Activated T-helper 17 cell treated with anti-CD3 and anti-CD28 coated beads, Interleukin-2, amount 50 U/mL, for 72 hours (primary cell): Measurements from ENCODE around the gene KANK4. TPM values are rescaled to one million over a fixed set of nuclear protein-coding genes. Genes with fewer than 3 reads are reported as not detected.

Experiments
- ATAC-seq: fragments of 150-1000 bp; cut with Tn5 transposase; replicated peaks from 2 replicates; pipeline ENCODE4 v1.10.0; 2021; ENCODE audit warnings: mild to moderate bottlenecking, moderate library complexity
- H3K27ac Mint-ChIP-seq: one replicate; pipeline ENCODE4 v1.8.0; 2022; ENCODE audit warnings: mixed read lengths
- H3K27me3 Mint-ChIP-seq: one replicate; pipeline ENCODE4 v1.8.0; 2022; ENCODE audit warnings: mixed read lengths
- H3K36me3 Mint-ChIP-seq: one replicate; pipeline ENCODE4 v1.8.0; 2022; ENCODE audit warnings: low read depth, mild to moderate bottlenecking, mixed read lengths
- H3K4me1 Mint-ChIP-seq: one replicate; pipeline ENCODE4 v1.8.0; 2022; ENCODE audit warnings: mixed read lengths
- H3K4me3 Mint-ChIP-seq: one replicate; pipeline ENCODE4 v1.8.0; 2022; ENCODE audit warnings: mild to moderate bottlenecking, mixed read lengths
- H3K9me3 Mint-ChIP-seq: one replicate; pipeline ENCODE4 v1.8.0; 2022; ENCODE audit warnings: mixed read lengths
- total RNA-seq, 2 donors: library from RNA; stranded (reverse); gene quantifications; one replicate each; pipeline ENCODE4 v1.2.3, GENCODE V29; 2022

KANK4 gene
- total RNA-seq, 2 donors from 2014 or later: not detected

GRCh38 chr1:62281922-62282555 lies 37.2 kb downstream of the KANK4 start:
- no peaks in the 10 kb centered on the region for H3K9me3 Mint-ChIP-seq

GRCh38 chr1:62280960-62281465 lies 38.2 kb downstream of the KANK4 start:
- no peaks in the 10 kb centered on the region for H3K4me1 Mint-ChIP-seq
- no peaks in the 10 kb centered on the region for H3K36me3 Mint-ChIP-seq
- H3K4me3 Mint-ChIP-seq: no peak overlapping the region
- H3K9me3 Mint-ChIP-seq: no peaks in the 10 kb centered on the region
- H3K27ac Mint-ChIP-seq: no peak overlapping the region
- H3K27me3 Mint-ChIP-seq: peaks cover 25% of the 10 kb centered on the region
- no peak for ATAC-seq

More at GRCh38 chr1:62281922-62282555, 37.2 kb downstream of the KANK4 start:
- Mint-ChIP-seq H3K27me3 (peaks cover 33% of the 10 kb centered on the region), H3K4me1 (no peaks in the 10 kb centered on the region), H3K36me3 (no peaks in the 10 kb centered on the region), H3K4me3 (no peak overlapping the region), H3K27ac (no peak overlapping the region)
- no peak for ATAC-seq

GRCh38 chr1:62280150-62280549 lies 39.1 kb downstream of the KANK4 start:
- H3K4me3 Mint-ChIP-seq: no peak overlapping the region
- ATAC-seq: no peak
- H3K27me3 Mint-ChIP-seq: peaks cover 18% of the 10 kb centered on the region
- H3K9me3 Mint-ChIP-seq: no peaks in the 10 kb centered on the region
- no peaks in the 10 kb centered on the region for H3K36me3 Mint-ChIP-seq
- H3K4me1 Mint-ChIP-seq: no peaks in the 10 kb centered on the region
- H3K27ac Mint-ChIP-seq: no peak overlapping the region

GRCh38 chr1:62276791-62277190 lies 42.4 kb downstream of the KANK4 start:
- H3K27me3 Mint-ChIP-seq: peaks cover 12% of the 10 kb centered on the region
- no peak for ATAC-seq

GRCh38 chr1:62274496-62275485 lies 44.4 kb downstream of the KANK4 start:
- Mint-ChIP-seq H3K4me1 (peaks cover 10% of the 10 kb centered on the region), H3K27me3 (peaks cover 8% of the 10 kb centered on the region), H3K27ac (no peak overlapping the region), H3K4me3 (no peak overlapping the region), H3K36me3 (no peaks in the 10 kb centered on the region), H3K9me3 (no peaks in the 10 kb centered on the region)
- ATAC-seq: no peak

More at GRCh38 chr1:62276791-62277190, 42.4 kb downstream of the KANK4 start:
- H3K4me3 Mint-ChIP-seq: no peak overlapping the region
- no peaks in the 10 kb centered on the region for H3K36me3 Mint-ChIP-seq
- peaks cover 7% of the 10 kb centered on the region for H3K4me1 Mint-ChIP-seq
- H3K27ac Mint-ChIP-seq: no peak overlapping the region
- no peaks in the 10 kb centered on the region for H3K9me3 Mint-ChIP-seq

GRCh38 chr1:62273953-62274352 lies 45.3 kb downstream of the KANK4 start:
- peaks cover 4% of the 10 kb centered on the region for H3K27me3 Mint-ChIP-seq
- H3K27ac Mint-ChIP-seq: no peak overlapping the region
- no peak for ATAC-seq
- H3K9me3 Mint-ChIP-seq: no peaks in the 10 kb centered on the region
- H3K36me3 Mint-ChIP-seq: no peaks in the 10 kb centered on the region
- H3K4me1 Mint-ChIP-seq: peaks cover 10% of the 10 kb centered on the region
- no peak overlapping the region for H3K4me3 Mint-ChIP-seq

- ATAC-seq: peak; percentile 83
- Mint-ChIP-seq H3K27me3 (no peaks in the 10 kb centered on the region), H3K36me3 (no peaks in the 10 kb centered on the region), H3K4me3 (peak overlapping the region; percentile 67), H3K9me3 (no peaks in the 10 kb centered on the region), H3K27ac (peak overlapping the region; percentile 79), H3K4me1 (peaks cover 10% of the 10 kb centered on the region)
These were observed 47.1 kb downstream of the KANK4 start for GRCh38 chr1:62271948-62272728.

- no peak for ATAC-seq
- Mint-ChIP-seq H3K4me3 (no peak overlapping the region), H3K36me3 (no peaks in the 10 kb centered on the region), H3K4me1 (peaks cover 10% of the 10 kb centered on the region), H3K27me3 (no peaks in the 10 kb centered on the region), H3K27ac (no peak overlapping the region), H3K9me3 (no peaks in the 10 kb centered on the region)
These were observed 48.1 kb downstream of the KANK4 start for GRCh38 chr1:62271134-62271533.

GRCh38 chr1:62269851-62270495 lies 49.3 kb downstream of the KANK4 start:
- Mint-ChIP-seq H3K27ac (peak overlapping the region; percentile 30), H3K4me1 (peaks cover 10% of the 10 kb centered on the region), H3K9me3 (no peaks in the 10 kb centered on the region), H3K27me3 (no peaks in the 10 kb centered on the region), H3K4me3 (no peak overlapping the region), H3K36me3 (no peaks in the 10 kb centered on the region)
- ATAC-seq: no peak

GRCh38 chr1:62269439-62269838 lies 49.8 kb downstream of the KANK4 start:
- H3K27me3 Mint-ChIP-seq: no peaks in the 10 kb centered on the region
- no peak for ATAC-seq
- H3K36me3 Mint-ChIP-seq: no peaks in the 10 kb centered on the region
- H3K4me3 Mint-ChIP-seq: no peak overlapping the region
- H3K4me1 Mint-ChIP-seq: peaks cover 10% of the 10 kb centered on the region
- no peaks in the 10 kb centered on the region for H3K9me3 Mint-ChIP-seq
- peak overlapping the region; percentile 30 for H3K27ac Mint-ChIP-seq

GRCh38 chr1:62268315-62268714 lies 50.9 kb downstream of the KANK4 start:
- ATAC-seq: no peak
- Mint-ChIP-seq H3K4me3 (no peak overlapping the region), H3K27ac (no peak overlapping the region), H3K9me3 (no peaks in the 10 kb centered on the region), H3K4me1 (peaks cover 10% of the 10 kb centered on the region), H3K27me3 (no peaks in the 10 kb centered on the region), H3K36me3 (no peaks in the 10 kb centered on the region)

GRCh38 chr1:62265956-62266935 lies 53.0 kb downstream of the KANK4 start:
- ATAC-seq: peak; percentile 7
- Mint-ChIP-seq H3K4me1 (no peaks in the 10 kb centered on the region), H3K4me3 (no peak overlapping the region), H3K36me3 (no peaks in the 10 kb centered on the region), H3K9me3 (no peaks in the 10 kb centered on the region), H3K27me3 (peaks cover 7% of the 10 kb centered on the region), H3K27ac (no peak overlapping the region)

GRCh38 chr1:62263814-62264353 lies 55.4 kb downstream of the KANK4 start:
- H3K4me1 Mint-ChIP-seq: no peaks in the 10 kb centered on the region
- no peaks in the 10 kb centered on the region for H3K9me3 Mint-ChIP-seq
- H3K4me3 Mint-ChIP-seq: no peak overlapping the region
- H3K27me3 Mint-ChIP-seq: peaks cover 12% of the 10 kb centered on the region
- H3K27ac Mint-ChIP-seq: no peak overlapping the region
- H3K36me3 Mint-ChIP-seq: no peaks in the 10 kb centered on the region
- ATAC-seq: no peak
